GM18868 (cell line): ENCODE measurements around the gene PRAMEF17.
"Not testable (repeated sequence)": the region's sequence is repeated elsewhere in the genome, so short reads cannot be mapped to it uniquely, and the experiment has no call there.

Experiments
- ATAC-seq: cut with Tn5 transposase; IDR thresholded peaks from one replicate; pipeline ENCODE4 v1.9.1; 2021; ENCODE audit warnings: mild to moderate bottlenecking, moderate library complexity; ENCODE audit not compliant: unreplicated experiment

The PRAMEF17 gene

DNA sequence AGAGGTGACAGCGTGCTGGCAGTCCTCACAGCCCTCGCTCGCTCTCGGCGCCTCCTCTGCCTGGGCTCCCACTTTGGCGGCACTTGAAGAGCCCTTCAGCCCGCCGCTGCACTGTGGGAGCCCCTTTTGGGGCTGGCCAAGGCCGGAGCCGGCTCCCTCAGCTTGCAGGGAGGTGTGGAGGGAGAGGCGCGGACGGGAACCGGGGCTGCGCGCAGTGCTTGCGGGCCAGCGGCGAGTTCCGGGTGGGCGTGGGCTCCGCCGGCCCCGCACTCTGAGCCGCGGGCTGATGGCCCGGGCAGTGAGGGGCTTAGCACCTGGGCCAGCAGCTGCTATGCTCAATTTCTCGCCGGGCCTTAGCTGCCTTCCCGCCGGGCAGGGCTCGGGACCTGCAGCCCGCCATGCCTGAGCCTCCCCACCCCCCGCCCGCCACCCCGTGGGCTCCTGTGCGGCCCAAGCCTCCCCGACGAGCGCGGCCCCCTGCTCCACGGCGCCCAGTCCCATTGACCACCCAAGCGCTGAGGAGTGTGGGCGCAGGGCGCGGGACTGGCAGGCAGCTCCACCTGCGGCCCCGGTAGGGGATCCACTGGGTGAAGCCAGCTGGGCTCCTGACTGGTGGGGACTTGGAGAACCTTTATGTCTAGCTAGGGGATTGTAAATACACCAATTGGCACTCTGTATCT is 49.8 kb downstream of the PRAMEF17 start:
- not testable (repeated sequence) for ATAC-seq
